8988T (cell line): ENCODE results near the gene RASAL3.
"Not testable (repeated sequence)": the region's sequence is repeated elsewhere in the genome, so short reads cannot be mapped to it uniquely, and the experiment has no call there.

Experiments used
- DNase-seq: peaks from one replicate; pipeline ENCODE4 v3.0.0; 2011

RASAL3 gene

GRCh38 chr19:15464394-15465385, at the start of gene RASAL3:
TSS of gene RASAL3 (minus strand) at chr19:15464544. CDS start at chr19:15464358, 186 bp downstream.
- no peak for DNase-seq

DNA sequence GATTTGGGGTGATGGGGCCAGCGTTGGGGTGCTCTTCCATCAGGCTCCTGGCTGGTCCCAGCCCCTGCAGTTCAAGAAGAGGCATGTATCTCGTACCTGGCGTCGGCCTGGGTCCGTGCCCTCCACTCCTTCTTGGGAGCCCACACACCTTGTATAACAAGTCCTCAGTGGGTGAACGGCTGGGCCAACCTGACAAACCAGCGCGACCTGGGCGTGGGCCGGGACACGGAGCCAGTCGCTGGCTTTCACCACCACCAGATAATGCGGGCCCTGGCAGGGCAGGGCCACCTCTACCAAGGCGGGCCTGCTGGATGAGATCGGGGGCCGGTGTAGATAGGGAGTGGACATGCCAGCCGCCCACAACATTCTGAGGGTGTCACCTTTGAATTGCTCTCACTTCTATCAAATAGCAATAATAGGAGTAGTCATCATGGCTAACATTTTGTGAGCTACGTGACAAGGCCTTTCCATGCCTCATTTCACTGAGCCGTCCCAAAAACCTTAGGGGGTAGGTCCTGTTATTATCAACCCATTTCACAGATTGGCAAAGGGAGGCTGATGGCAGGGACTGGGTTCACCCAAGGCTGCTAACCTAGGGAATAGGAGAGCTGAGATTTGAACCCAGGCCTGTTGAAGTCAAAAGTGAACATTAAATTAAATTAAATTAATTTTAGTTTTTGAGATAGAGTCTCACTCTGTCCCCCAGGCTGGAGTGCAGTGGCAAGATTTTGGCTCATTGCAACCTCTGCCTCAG, 47.5 kb upstream of the RASAL3 start:
- no peak for DNase-seq

DNA sequence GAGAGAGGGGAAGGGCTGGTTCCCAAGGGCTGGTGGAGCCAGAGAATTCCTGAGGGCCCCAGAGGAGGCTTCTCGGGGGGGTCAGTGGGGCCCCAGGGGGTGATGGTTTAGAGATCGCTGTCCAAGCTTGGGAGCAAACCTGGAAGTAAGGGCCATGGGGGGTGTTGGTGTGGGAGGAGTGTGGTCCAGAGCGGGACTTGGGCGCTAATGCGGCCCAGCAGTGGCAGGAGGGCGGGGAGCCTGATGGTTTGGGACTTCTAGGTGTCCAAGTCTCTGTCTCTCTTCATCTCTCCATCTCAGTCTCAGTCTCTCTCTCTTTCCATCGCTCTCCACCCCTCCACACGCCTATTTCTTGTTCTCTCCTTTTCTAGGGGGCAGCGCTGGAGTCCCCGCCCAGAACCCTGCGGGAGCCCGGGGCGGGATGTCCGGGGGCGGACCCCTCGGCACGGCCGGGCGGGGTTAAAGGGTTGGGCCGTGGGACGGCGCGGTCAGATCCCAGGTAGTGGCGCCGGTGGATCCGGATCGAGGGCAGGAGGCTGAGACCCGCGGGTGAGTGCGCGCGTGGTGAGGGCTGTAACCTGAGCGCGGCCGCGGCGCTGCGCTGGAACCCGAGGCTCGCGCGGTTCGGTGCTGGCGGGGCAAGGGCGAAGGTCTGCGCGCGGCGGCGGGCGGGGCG, 43.8 kb upstream of the RASAL3 start, which contains the start of gene CYP4F22:
Gene CYP4F22, plus strand, starts transcription at position 491 of the 676 bp plus-strand sequence. CDS start 16,812 bp downstream, outside the sequence.
- DNase-seq: no peak

GRCh38 chr19:15507068-15508034, 43.0 kb upstream of the RASAL3 start:
- no peak for DNase-seq

GRCh38 chr19:15506074-15506571, 41.8 kb upstream of the RASAL3 start:
- DNase-seq: no peak

DNA sequence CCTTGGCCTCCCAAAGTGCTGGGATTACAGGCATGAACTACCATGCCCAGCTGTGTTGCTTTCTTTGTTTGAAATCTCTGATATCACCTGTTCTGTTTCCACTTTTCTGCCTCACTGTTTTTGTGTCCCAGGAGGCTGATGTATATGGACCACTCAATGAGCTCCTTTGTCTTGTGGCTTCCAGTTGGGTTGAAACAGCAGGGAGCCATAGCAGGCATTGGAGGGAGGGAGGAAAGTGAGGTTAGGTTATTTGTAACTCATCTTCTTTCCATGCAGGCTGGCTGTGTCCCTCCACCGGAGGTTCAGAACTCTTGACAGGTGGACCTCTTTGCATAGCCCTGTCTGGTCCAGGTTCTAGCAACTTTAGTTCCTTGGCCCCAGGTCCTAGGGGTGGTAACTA, 37.9 kb upstream of the RASAL3 start:
- DNase-seq: no peak

DNA sequence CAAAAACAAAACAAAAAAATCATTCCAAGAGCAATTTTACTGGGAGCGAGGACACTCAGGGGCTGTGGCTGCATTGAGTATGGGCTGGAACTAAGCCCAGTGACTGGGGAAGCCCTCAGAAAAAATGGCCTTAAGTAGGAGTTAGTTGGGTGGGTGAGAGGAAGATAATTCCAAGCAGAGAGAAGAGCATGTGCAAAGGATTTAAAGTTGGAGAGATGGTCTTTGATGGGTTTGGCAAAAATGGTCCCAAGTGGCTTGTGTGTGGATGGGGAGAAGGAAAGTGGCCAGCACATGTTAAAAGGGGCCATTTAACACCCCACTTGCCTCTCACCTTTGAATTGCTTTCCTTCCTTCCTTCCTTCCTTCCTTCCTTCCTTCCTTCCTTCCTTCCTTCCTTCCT, 37.3 kb upstream of the RASAL3 start:
- no peak for DNase-seq

DNA sequence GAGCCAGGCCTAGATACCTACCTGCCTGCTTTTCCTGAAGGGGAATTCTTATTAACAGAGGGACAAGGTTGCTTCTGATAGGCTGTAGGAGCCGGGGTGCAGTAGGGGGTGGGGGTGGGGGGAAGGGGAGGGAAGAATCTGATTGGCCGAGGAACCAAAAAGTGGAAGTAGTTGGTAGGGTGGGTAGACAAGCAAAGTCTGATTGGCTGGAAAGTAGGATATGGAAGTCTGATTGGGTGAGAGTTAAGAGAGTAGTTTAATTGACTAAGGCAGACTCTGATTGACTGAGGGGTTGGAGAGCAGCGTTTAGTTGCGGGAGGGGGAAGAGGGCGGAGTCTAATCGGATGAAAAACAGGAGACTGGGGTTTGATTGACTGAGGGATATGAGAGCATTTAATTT, 34.6 kb upstream of the RASAL3 start:
- no peak for DNase-seq

GRCh38 chr19:15498156-15498858, 34.0 kb upstream of the RASAL3 start:
- DNase-seq: no peak

DNA sequence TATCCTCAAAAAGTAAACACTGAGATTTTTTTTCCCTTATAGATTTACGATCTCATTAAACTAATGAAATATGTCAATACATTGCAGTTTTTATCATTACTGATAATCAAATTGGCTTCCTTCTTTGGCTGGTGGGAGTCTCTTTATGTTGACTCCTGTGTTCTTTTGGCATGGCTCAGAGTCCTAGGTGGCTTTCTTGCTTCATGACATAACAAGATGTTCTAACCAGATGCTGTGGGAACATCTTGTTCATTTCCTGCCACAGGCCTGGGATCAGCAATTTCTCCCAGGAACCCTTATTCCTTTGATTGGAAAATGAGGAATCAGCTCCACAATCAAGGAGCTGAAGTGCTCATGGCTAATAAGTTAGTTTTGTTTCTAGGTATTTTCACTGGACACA, 30.8 kb upstream of the RASAL3 start:
- DNase-seq: no peak

DNA sequence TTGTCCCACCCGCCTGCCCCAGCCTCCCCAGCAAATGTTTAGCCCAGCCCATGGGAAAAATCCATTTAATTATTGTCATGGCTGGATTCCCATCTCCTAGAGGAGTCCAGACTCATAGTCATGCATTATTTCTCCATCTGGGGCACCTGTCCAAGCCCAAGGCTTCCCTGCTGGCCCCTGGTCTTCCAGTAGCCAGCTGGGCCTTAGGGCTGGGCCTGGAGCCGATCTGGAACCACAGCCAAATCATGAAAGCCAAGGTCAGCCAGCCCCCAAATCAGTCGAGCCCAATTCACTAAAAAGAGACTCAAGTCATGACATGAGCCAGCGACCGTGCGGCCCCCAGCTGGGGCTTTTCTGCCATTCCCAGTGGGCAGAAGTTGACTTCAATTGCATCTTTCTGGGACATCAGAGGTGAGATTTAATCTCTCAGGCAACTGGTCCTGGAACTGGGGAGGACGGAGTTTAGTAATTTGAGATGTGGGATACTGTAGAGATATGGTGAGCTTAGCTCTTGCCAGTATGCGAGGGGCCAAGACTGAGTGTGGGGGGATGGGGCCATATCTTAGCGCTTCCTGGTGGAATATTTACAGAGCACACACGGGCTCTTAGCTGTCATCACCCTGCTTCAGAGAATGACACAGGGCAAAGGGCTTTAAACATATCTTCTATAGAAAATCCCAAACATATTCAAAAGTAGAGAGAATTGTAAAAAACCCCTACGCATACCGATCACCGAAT, 24.3 kb upstream of the RASAL3 start:
- no peak for DNase-seq

DNA sequence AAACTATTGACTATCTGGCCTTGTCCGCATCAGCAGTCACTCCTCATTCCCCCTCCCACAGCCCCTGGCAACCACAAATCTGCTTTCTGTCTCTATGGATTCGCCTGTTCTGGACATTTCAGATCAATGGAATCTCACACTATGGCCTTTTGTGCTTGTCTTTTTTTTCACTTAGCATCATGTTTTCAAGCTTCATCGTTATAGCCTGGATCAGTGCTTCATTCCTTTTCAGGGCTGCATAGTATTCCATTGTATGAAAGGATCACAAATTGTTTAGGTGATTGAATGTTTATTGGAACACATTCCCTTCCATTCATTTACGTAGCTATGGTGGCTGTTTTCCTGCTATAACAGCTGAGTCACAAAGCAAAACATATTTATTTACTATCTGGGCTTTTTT, 22.7 kb upstream of the RASAL3 start:
- no peak for DNase-seq

DNA sequence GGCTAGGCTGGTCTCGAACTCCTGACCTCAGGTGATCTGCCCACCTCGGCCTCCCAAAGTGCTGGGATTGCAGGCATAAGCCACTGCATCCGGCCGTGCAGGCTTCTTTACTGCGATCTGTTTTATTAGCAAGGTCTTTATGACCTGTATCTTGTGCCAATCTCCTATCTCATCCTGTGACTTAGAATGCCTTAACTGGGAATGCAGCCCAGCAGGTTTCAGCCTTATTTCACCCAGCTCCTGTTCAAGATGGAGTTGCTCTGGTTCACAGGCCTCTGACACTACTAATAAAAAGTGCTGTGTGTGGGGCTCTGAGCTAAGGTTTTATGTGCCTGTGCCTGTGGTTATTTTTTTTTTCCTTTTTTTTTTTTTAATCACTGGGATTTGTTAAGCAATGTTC, 21.4 kb upstream of the RASAL3 start:
- DNase-seq: not testable (repeated sequence)

GRCh38 chr19:15480996-15481395, 16.7 kb upstream of the RASAL3 start:
- not testable (repeated sequence) for DNase-seq

- no peak for DNase-seq
Measured at GRCh38 chr19:15479391-15480345, 15.3 kb upstream of the RASAL3 start, which contains the start of gene PGLYRP2. TSS of gene PGLYRP2 (minus strand) at chr19:15479501. CDS start at chr19:15479371, 130 bp downstream.

GRCh38 chr19:15476325-15476724, 12.0 kb upstream of the RASAL3 start:
- no peak for DNase-seq

DNA sequence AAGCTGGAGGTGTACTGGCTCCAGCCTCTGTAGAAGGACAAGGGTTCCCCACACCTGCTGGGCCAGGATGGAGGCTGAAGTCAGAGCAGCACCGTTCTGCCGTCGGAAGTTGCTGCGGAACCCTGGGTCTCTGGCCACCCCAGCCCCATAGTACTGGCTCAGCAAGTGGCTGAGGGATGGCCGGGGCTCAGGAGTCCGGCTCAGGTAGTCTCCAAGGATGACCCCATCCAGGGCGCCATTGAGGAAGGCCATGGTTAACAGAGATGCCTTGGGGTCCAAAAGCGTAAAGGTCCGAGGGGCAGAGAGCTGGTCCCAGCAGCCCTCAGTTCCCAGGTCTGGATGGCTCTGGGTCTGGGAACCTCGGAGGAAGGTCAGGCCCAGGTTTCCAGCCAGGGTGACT, 11.3 kb upstream of the RASAL3 start:
- DNase-seq: no peak

DNA sequence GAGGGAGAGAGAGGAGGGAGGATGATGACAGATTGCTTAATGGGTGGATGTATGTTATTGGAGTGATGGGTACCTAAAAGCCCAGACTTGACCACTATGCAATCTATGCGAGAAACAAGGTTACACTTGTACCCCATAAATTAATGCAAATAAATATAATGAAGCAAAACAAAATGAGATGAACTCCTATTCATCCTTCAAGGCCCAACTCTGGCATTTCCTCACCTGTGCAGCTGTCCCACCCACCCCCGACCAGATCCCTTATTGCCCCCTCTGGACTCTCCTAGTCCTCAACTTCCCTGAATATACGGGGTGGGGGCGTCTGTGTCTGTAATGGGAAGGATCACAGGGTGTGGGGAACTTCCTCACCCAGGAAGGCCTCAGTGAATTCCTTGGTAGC, 10.8 kb upstream of the RASAL3 start:
- no peak for DNase-seq

GRCh38 chr19:15473821-15474220, 9.5 kb upstream of the RASAL3 start:
- not testable (repeated sequence) for DNase-seq
